Bronchial epithelial cell (primary cell): ENCODE measurements around the gene VPS54. TPM values are rescaled to one million over a fixed set of nuclear protein-coding genes. Genes with fewer than 3 reads are reported as not detected.

Experiments
- DNase-seq: peaks from one replicate; pipeline ENCODE4 v3.0.0-alpha.2; 2010; ENCODE audit warnings: low read depth
- FAIRE-seq: peaks from 2 replicates; lab custom pipeline; 2011; peaks lifted over from hg19 to GRCh38; lab: Jason Lieb, UNC
- H3K27me3 ChIP-seq: 2 replicates; pipeline ENCODE4 v1.5.1; 2011; ENCODE audit warnings: low read length; ENCODE audit not compliant: control insufficient read depth, insufficient read depth
- H3K36me3 ChIP-seq: 2 replicates; pipeline ENCODE4 v1.5.1; 2011; ENCODE audit warnings: low read length; ENCODE audit not compliant: control insufficient read depth, insufficient read depth
- H3K4me3 ChIP-seq: 2 replicates; pipeline ENCODE4 v1.5.1; 2011; ENCODE audit warnings: mild to moderate bottlenecking, low read depth, low read length, control low read depth
- CTCF ChIP-seq: IDR thresholded peaks from 2 replicates; pipeline ENCODE4 v1.5.1; 2011; ENCODE audit warnings: mild to moderate bottlenecking, moderate library complexity, low read length, control low read depth, inconsistent platforms; ENCODE audit not compliant: insufficient read depth, severe bottlenecking
- total RNA-seq: library from RNA; depleted of rRNA; stranded (reverse); fragments of >200 nt; gene quantifications from 2 replicates; pipeline ENCODE4 v1.2.1, GENCODE V29; 2014

The VPS54 gene
- total RNA-seq, 1 donor from 2014 or later: 18.2 TPM

DNA sequence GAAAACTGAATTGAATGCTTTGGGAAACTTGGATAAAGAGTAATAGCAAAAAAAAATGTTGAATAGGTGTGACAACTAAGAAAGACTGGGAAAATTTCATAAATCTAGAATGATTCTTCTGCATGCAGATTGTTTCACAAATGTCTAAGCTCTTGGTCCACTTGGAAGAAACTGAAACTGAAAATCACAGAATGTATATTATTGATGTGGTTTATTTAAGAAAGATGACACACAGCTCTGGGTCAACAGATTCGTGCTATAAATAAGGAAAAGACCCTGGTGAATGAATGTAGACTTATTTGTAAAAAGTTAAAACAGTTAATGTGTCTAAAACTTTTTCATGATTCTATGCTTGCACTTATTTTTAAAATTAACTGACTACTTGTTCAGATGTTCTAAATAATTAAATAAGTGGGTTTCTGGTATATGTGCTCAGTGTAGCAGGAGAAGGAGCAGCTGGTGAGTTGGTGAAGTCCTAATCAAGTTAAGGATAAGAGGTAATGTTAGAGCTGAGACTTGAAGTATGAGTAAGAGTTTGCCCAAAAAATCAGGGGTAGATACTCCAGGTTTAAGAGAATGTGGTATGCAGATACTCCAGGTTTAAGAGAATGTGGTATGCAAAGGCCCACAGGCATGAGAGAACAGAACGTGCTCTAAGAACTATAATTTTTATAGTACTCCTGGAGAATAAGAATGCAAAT, 153.1 kb downstream of the VPS54 start:
- no peak for TF ChIP-seq CTCF
- FAIRE-seq (no peak), DNase-seq (no peak)

GRCh38 chr2:63865159-63865799, 153.9 kb downstream of the VPS54 start:
- no peak for TF ChIP-seq CTCF
- DNase-seq (peak; percentile 48), FAIRE-seq (no peak)
- no peaks in the 10 kb centered on the region for H3K27me3 ChIP-seq
- H3K4me3 ChIP-seq: no peak overlapping the region
- no peaks in the 10 kb centered on the region for H3K36me3 ChIP-seq

More for the DNA sequence above, 153.1 kb downstream of the VPS54 start:
- H3K4me3 ChIP-seq: no peak overlapping the region
- H3K27me3 ChIP-seq: no peaks in the 10 kb centered on the region
- H3K36me3 ChIP-seq: no peaks in the 10 kb centered on the region

DNA sequence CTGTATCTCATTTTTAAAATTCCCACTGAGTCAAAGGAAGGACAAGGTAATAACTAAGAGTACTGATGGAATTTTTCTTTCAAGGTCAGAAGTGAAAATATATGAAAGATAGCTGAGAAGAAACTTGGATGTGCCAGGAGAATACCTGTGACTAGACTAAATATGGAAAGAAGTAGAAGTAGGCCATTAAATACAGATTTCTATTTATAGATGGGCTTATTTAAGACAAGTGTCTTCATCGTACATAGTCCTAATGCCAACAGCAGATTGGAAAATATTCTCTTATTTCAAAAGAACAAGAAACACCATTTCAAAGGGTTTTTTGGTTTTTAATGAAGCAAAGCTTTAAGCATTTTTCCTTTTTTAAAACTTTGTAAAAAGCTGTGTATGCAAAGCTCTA, 155.5 kb downstream of the VPS54 start:
- H3K36me3 ChIP-seq: peaks cover 2% of the 10 kb centered on the region
- no peak for FAIRE-seq
- TF ChIP-seq CTCF: no peak

GRCh38 chr2:63862806-63863205, 156.4 kb downstream of the VPS54 start:
- DNase-seq (peak; percentile 91), FAIRE-seq (no peak)
- Histone ChIP-seq H3K36me3 (peaks cover 2% of the 10 kb centered on the region), H3K27me3 (no peaks in the 10 kb centered on the region), H3K4me3 (no peak overlapping the region)
- TF ChIP-seq CTCF: no peak

More for the DNA sequence above, 155.5 kb downstream of the VPS54 start:
- Histone ChIP-seq H3K4me3 (no peak overlapping the region), H3K27me3 (no peaks in the 10 kb centered on the region)
- no peak for DNase-seq

DNA sequence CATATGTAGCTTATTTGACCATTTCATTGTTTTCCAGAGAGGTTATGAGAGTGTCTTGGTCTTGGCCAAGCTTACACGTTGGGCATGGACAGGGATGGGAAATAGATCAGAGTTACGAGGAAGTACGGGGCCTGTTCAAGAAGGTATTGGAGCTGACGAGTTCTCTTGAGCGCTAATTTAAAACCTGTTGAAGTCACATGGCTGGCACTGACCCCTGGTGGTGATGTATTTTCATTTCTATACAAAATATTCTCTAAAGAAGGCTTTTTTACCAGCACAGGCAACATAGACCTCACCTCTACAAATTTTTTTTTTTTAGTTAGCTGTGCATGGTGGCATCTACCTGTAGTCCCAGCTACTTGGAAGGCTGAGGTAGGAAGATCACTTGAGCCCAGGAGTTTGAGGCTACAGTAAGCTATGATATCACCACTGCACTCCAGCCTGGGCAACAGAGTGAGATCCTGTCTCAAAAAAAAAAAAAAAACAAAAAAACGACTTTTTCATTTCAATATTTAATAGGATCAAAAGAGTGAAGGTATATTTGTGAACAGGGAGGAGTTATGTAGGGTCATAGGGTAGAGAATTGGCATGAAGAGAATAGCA, 157.9 kb downstream of the VPS54 start:
- Histone ChIP-seq H3K27me3 (no peaks in the 10 kb centered on the region), H3K4me3 (no peak overlapping the region), H3K36me3 (peaks cover 5% of the 10 kb centered on the region)
- FAIRE-seq (peak; percentile 68), DNase-seq (peak; percentile 67)
- peak; percentile 56 for TF ChIP-seq CTCF
